Stomach smooth muscle (tissue), 2 donors: Measurements from ENCODE around the gene LRRC7.

Experiments
- H3K27ac ChIP-seq: one replicate; pipeline ENCODE4 v1.7.0; 2013; ENCODE audit warnings: mild to moderate bottlenecking, low read length, inconsistent platforms
- H3K27me3 ChIP-seq, 2 donors: one replicate each; pipeline ENCODE4 v1.7.0; 2013; ENCODE audit warnings: low read length in 2 of 2; ENCODE audit not compliant: insufficient read depth in 2 of 2, control insufficient read depth in 1 of 2
- H3K36me3 ChIP-seq, 2 donors: one replicate each; pipeline ENCODE4 v1.7.0; 2013; ENCODE audit warnings: low read length in 2 of 2; ENCODE audit not compliant: control insufficient read depth in 2 of 2, insufficient read depth in 2 of 2
- H3K4me1 ChIP-seq: one replicate; pipeline ENCODE4 v1.7.0; 2013; ENCODE audit warnings: low read length; ENCODE audit not compliant: control insufficient read depth, insufficient read depth
- H3K4me3 ChIP-seq, 2 donors: one replicate each; pipeline ENCODE4 v1.7.0; 2013; ENCODE audit warnings: low read length in 2 of 2
- H3K9ac ChIP-seq, 2 donors: one replicate each; pipeline ENCODE4 v1.7.0; 2013; ENCODE audit warnings: low read length in 2 of 2, mild to moderate bottlenecking in 1 of 2
- H3K9me3 ChIP-seq, 2 donors: one replicate each; pipeline ENCODE4 v1.7.0; 2013; ENCODE audit warnings: low read length in 2 of 2; ENCODE audit not compliant: control insufficient read depth in 2 of 2
- donor health status: healthy.
- donor health status: Pancreatic carcinoma.

Gene LRRC7

GRCh38 chr1:70025052-70025451, 457.3 kb downstream of the LRRC7 start:
- Histone ChIP-seq H3K9ac (no peak overlapping the region), H3K4me1 (no peaks in the 10 kb centered on the region), H3K36me3 (no peaks in the 10 kb centered on the region)

GRCh38 chr1:70025846-70026245, 458.1 kb downstream of the LRRC7 start:
- Histone ChIP-seq H3K9me3 (no peaks in the 10 kb centered on the region), H3K27me3 (no peaks in the 10 kb centered on the region), H3K27ac (no peak overlapping the region), H3K9ac (no peak overlapping the region), H3K4me1 (no peaks in the 10 kb centered on the region), H3K4me3 (no peak overlapping the region), H3K36me3 (no peaks in the 10 kb centered on the region)

More at GRCh38 chr1:70025052-70025451, 457.3 kb downstream of the LRRC7 start:
- H3K27me3 ChIP-seq = no peaks in the 10 kb centered on the region
- no peak overlapping the region for H3K4me3 ChIP-seq
- H3K27ac ChIP-seq = no peak overlapping the region
- H3K9me3 ChIP-seq = no peaks in the 10 kb centered on the region

GRCh38 chr1:70033266-70033873, 465.6 kb downstream of the LRRC7 start:
- Histone ChIP-seq H3K4me1 (no peaks in the 10 kb centered on the region), H3K27me3 (no peaks in the 10 kb centered on the region), H3K36me3 (no peaks in the 10 kb centered on the region), H3K9ac (no peak overlapping the region), H3K27ac (no peak overlapping the region), H3K4me3 (no peak overlapping the region), H3K9me3 (no peaks in the 10 kb centered on the region)

GRCh38 chr1:70033936-70034335, 466.2 kb downstream of the LRRC7 start:
- H3K27ac ChIP-seq = no peak overlapping the region
- no peaks in the 10 kb centered on the region for H3K9me3 ChIP-seq
- H3K4me1 ChIP-seq = no peaks in the 10 kb centered on the region

GRCh38 chr1:70034403-70034802, 466.7 kb downstream of the LRRC7 start:
- H3K27ac ChIP-seq = no peak overlapping the region
- H3K36me3 ChIP-seq = no peaks in the 10 kb centered on the region
- H3K27me3 ChIP-seq = no peaks in the 10 kb centered on the region

More at GRCh38 chr1:70033936-70034335, 466.2 kb downstream of the LRRC7 start:
- H3K36me3 ChIP-seq = no peaks in the 10 kb centered on the region
- H3K4me3 ChIP-seq = no peak overlapping the region
- no peaks in the 10 kb centered on the region for H3K27me3 ChIP-seq
- H3K9ac ChIP-seq = no peak overlapping the region

GRCh38 chr1:70038025-70038424, 470.3 kb downstream of the LRRC7 start:
- H3K9me3 ChIP-seq = no peaks in the 10 kb centered on the region
- no peaks in the 10 kb centered on the region for H3K36me3 ChIP-seq
- H3K4me1 ChIP-seq = no peaks in the 10 kb centered on the region
- no peak overlapping the region for H3K27ac ChIP-seq
- H3K4me3 ChIP-seq = no peak overlapping the region
- no peak overlapping the region for H3K9ac ChIP-seq
- H3K27me3 ChIP-seq = no peaks in the 10 kb centered on the region

More at GRCh38 chr1:70034403-70034802, 466.7 kb downstream of the LRRC7 start:
- Histone ChIP-seq H3K4me1 (no peaks in the 10 kb centered on the region), H3K9ac (no peak overlapping the region), H3K9me3 (no peaks in the 10 kb centered on the region), H3K4me3 (no peak overlapping the region)

GRCh38 chr1:70039485-70039884, 471.8 kb downstream of the LRRC7 start:
- Histone ChIP-seq H3K27ac (no peak overlapping the region), H3K9ac (no peak overlapping the region), H3K4me3 (no peak overlapping the region), H3K27me3 (no peaks in the 10 kb centered on the region), H3K36me3 (no peaks in the 10 kb centered on the region), H3K4me1 (no peaks in the 10 kb centered on the region), H3K9me3 (no peaks in the 10 kb centered on the region)

- Histone ChIP-seq H3K4me1 (no peaks in the 10 kb centered on the region), H3K27ac (no peak overlapping the region), H3K4me3 (no peak overlapping the region), H3K27me3 (no peaks in the 10 kb centered on the region), H3K36me3 (no peaks in the 10 kb centered on the region), H3K9ac (no peak overlapping the region), H3K9me3 (no peaks in the 10 kb centered on the region)
These were observed 473.8 kb downstream of the LRRC7 start for GRCh38 chr1:70041317-70042045.

GRCh38 chr1:70042090-70042731, 474.5 kb downstream of the LRRC7 start:
- Histone ChIP-seq H3K27me3 (no peaks in the 10 kb centered on the region), H3K27ac (no peak overlapping the region), H3K4me1 (no peaks in the 10 kb centered on the region), H3K9me3 (no peaks in the 10 kb centered on the region), H3K9ac (no peak overlapping the region), H3K36me3 (no peaks in the 10 kb centered on the region), H3K4me3 (no peak overlapping the region)

GRCh38 chr1:70043804-70044203, 476.1 kb downstream of the LRRC7 start:
- no peak overlapping the region for H3K27ac ChIP-seq
- no peak overlapping the region for H3K4me3 ChIP-seq
- no peaks in the 10 kb centered on the region for H3K36me3 ChIP-seq
- no peak overlapping the region for H3K9ac ChIP-seq
- H3K27me3 ChIP-seq = no peaks in the 10 kb centered on the region
- H3K4me1 ChIP-seq = no peaks in the 10 kb centered on the region
- H3K9me3 ChIP-seq = no peaks in the 10 kb centered on the region

GRCh38 chr1:70044832-70045231, 477.1 kb downstream of the LRRC7 start:
- H3K27ac ChIP-seq = no peak overlapping the region
- no peaks in the 10 kb centered on the region for H3K9me3 ChIP-seq
- H3K4me1 ChIP-seq = no peaks in the 10 kb centered on the region
- H3K36me3 ChIP-seq = no peaks in the 10 kb centered on the region
- no peak overlapping the region for H3K4me3 ChIP-seq
- no peaks in the 10 kb centered on the region for H3K27me3 ChIP-seq
- H3K9ac ChIP-seq = no peak overlapping the region
